ENCODE measurements around the gene PTPRE. TPM values are rescaled to one million over a fixed set of nuclear protein-coding genes. Genes with fewer than 3 reads are reported as not detected.
A peak's percentile ranks its signal among the peaks of the same experiment; 100 is the strongest.

PTPRE gene
- total and polyA plus RNA-seq, 8 donors, result 1.0 to 7.1 (median 2.1) TPM

DNA sequence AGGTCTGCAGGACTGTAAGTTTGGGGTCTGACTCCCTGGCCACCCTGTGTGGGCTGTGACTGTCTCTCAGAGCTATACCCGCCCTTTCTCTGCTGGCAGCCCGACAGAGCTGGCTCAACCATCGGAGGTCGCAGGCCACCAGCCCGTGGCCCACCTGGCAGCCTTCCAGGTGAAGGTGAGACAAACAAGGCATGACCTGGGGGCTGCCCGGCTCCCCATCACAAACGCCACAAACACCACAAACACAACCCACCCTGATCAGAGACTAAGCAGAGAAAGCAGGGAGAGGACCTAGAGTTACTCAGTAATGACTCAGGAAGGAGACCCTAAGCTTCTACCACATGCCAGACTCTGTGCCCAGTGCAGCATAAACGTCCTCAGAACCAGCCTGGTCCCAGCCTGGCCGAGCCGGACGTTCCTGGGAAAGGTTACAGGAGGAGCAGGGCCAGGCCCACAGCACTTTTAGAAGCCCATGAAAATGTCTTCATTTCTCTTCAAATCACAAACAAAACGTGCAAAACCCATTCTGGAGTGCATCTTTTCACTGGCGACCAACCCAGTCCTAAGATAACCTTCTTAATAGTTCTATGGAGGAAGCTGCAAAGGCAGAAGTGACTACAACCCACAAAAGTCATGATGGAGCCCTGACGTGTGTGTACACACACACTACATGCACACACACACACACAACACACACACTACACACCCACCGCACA is 152.5 kb downstream of the PTPRE start:
- Histone ChIP-seq H3K9me3 (no peaks in the 10 kb centered on the region), H3K27ac (no peak overlapping the region)

GRCh38 chr10:128059982-128060293 is 153.0 kb downstream of the PTPRE start:
- no peak for FAIRE-seq
- DNase-seq, result no peak
- no peak for ATAC-seq
- Histone ChIP-seq H3K27ac (no peak overlapping the region), H3K4me3 (no peak overlapping the region), H3K9me3 (no peaks in the 10 kb centered on the region), H3K36me3 (no peaks in the 10 kb centered on the region), H3K27me3 (no peaks in the 10 kb centered on the region), H3K4me1 (no peaks in the 10 kb centered on the region)
- intact Hi-C loops (cut with DNase I), result no loop called here
- TF ChIP-seq CTCF (IDR thresholded peaks at IDR 0.05), result no peak
- 90 to 95% methylated on average over 1 of the region's 1 CpG for whole genome bisulfite sequencing, 2 donors

More for the DNA sequence above, 152.5 kb downstream of the PTPRE start:
- intact Hi-C loops (cut with DNase I), result no loop called here
- DNase-seq (no peak), ATAC-seq (no peak), FAIRE-seq (no peak)
- 68% methylated on average over 15 of the region's 15 CpGs for WGBS, 2 donors
- Histone ChIP-seq H3K27me3 (no peaks in the 10 kb centered on the region), H3K36me3 (no peaks in the 10 kb centered on the region), H3K4me1 (no peaks in the 10 kb centered on the region), H3K4me3 (no peak overlapping the region)
- no peak for TF ChIP-seq CTCF (IDR thresholded peaks at IDR 0.05)

DNA sequence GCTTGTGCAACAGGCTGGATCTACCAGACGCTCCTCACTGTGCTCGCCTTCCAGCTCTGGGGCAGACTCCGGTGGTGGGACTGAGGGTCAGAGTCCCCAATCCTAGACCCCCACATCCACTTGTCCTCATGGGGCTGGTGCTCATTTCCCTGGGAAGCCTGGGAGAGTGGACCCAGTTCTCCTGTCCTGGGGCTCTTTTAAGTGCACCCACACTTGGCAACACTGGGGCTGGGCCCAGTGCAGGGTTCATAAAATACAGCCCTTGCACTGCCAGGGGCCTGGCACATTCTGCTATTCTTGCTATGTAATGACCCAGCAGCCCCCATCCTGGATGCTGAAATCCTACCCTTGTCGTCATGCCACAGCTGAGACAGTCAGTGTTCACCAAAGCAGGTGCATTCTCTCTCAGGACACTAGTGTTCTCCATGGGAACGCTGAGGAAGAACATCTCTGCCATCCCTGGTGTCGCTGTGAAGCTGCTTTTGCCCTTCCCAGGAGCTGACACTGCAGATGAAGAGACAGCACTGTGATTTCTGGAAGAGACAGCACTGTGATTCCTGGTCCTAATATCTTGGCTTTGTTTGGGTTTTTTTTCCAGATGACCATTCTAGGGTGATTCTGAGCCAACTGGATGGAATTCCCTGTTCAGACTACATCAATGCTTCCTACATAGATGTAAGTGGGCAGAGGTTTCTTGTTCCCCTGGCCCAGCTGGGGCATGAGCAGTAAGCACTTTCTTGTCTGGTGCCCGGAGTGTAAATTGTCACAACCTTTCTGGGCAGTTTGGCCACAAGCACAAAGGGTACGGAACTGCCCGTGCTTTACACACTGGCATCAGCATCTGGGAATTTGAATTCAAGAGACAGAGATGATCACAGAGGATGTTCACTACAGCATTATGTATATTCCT is 153.7 kb downstream of the PTPRE start:
- 76 to 83% methylated on average over 9 of the region's 9 CpGs for WGBS, 2 donors
- DNase-seq (no peak), ATAC-seq (no peak), FAIRE-seq (no peak)
- H3K4me3 ChIP-seq, result no peak overlapping the region
- no peaks in the 10 kb centered on the region for H3K9me3 ChIP-seq
- H3K27me3 ChIP-seq, result no peaks in the 10 kb centered on the region
- H3K27ac ChIP-seq, result no peak overlapping the region
- intact Hi-C loops (cut with DNase I), result no loop called here
- no peaks in the 10 kb centered on the region for H3K36me3 ChIP-seq
- TF ChIP-seq CTCF (IDR thresholded peaks at IDR 0.05), result no peak
- no peaks in the 10 kb centered on the region for H3K4me1 ChIP-seq

DNA sequence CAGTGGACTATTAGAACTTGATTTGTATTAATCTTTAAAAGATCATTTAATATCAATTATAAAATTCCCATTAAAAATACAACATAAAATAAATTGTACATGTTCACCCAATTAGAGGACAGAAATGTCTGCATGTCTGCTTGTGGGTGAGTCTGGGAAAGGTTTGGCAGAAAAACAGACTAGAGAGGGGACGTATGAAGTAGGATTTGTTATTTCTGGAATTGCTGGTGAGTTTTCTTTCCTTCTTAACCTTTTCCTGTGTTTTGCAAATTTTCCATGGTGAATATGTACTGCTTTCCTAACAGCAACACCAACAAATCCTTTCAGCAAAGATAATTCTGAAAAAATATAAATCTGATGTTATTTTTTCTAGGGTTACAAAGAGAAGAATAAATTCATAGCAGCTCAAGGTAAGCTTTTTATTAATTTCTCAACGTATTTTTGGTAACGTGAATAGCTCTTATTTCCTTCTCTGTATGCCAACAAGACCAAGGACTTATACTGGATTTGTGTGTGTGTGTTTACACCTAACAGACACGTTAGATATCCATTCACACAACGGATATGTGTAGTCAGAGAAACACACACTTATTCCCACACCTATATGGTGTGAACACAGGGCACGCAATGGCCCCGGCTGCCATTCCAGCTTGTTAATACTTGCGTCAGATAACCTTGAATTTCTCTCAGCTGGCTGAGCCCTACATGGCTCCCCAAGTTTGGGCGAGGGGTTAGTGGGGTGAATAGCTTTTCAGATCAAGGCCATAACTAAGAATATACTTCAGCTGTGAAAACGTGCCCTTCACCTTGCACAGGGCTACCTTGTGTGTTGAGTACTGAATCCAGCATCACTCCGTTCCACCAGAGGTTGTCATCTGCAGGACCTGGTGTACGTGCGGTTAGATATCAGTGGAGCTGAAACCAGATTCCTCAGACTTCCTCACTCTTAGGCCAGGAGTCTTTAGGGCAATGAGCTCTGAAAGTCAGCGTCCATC is 154.7 kb downstream of the PTPRE start:
- ATAC-seq, result no peak
- no peak for FAIRE-seq

More for the DNA sequence above, 154.7 kb downstream of the PTPRE start:
- Histone ChIP-seq H3K27ac (peak overlapping the region in 1 of 4 donors; percentile 55), H3K4me1 (no peaks in the 10 kb centered on the region), H3K4me3 (no peak overlapping the region), H3K9me3 (no peaks in the 10 kb centered on the region), H3K27me3 (no peaks in the 10 kb centered on the region), H3K36me3 (no peaks in the 10 kb centered on the region)
- DNase-seq, result no peak
- intact Hi-C loops (cut with DNase I), result no loop called here
- TF ChIP-seq CTCF (IDR thresholded peaks at IDR 0.05), result no peak
- WGBS, 2 donors, result 53 to 58% methylated on average over 14 of the region's 14 CpGs

Measured in pancreas (tissue), 10 donors.